Central memory CD8-positive, alpha-beta T cell (primary cell): ENCODE data around the gene KSR1.

ENCODE experiments used
- ATAC-seq: fragments of 150-1000 bp; cut with Tn5 transposase; replicated peaks from 2 replicates; pipeline ENCODE4 v1.10.0; 2022; ENCODE audit warnings: mild to moderate bottlenecking, moderate FRiP score, moderate number of reproducible peaks; ENCODE audit not compliant: poor library complexity, severe bottlenecking; ENCODE audit errors: extremely low read depth
- DNase-seq, 2 donors: peaks; one replicate each; pipeline ENCODE4 v3.0.0; 2021; ENCODE audit warnings: low spot score in 2 of 2
- H3K27ac Mint-ChIP-seq: one replicate; pipeline ENCODE4 v1.8.0; 2022; ENCODE audit warnings: low read depth, mild to moderate bottlenecking, moderate library complexity, mixed read lengths
- H3K27me3 Mint-ChIP-seq: one replicate; pipeline ENCODE4 v1.8.0; 2022; ENCODE audit warnings: mixed read lengths
- H3K36me3 Mint-ChIP-seq: one replicate; pipeline ENCODE4 v1.8.0; 2022; ENCODE audit warnings: mild to moderate bottlenecking, moderate library complexity, mixed read lengths; ENCODE audit not compliant: insufficient read depth
- H3K4me1 Mint-ChIP-seq: one replicate; pipeline ENCODE4 v1.8.0; 2022; ENCODE audit warnings: mixed read lengths
- H3K4me3 Mint-ChIP-seq: one replicate; pipeline ENCODE4 v1.8.0; 2022; ENCODE audit warnings: mild to moderate bottlenecking, moderate library complexity, mixed read lengths
- H3K9me3 Mint-ChIP-seq: one replicate; pipeline ENCODE4 v1.8.0; 2022; ENCODE audit warnings: mixed read lengths

Gene KSR1

DNA sequence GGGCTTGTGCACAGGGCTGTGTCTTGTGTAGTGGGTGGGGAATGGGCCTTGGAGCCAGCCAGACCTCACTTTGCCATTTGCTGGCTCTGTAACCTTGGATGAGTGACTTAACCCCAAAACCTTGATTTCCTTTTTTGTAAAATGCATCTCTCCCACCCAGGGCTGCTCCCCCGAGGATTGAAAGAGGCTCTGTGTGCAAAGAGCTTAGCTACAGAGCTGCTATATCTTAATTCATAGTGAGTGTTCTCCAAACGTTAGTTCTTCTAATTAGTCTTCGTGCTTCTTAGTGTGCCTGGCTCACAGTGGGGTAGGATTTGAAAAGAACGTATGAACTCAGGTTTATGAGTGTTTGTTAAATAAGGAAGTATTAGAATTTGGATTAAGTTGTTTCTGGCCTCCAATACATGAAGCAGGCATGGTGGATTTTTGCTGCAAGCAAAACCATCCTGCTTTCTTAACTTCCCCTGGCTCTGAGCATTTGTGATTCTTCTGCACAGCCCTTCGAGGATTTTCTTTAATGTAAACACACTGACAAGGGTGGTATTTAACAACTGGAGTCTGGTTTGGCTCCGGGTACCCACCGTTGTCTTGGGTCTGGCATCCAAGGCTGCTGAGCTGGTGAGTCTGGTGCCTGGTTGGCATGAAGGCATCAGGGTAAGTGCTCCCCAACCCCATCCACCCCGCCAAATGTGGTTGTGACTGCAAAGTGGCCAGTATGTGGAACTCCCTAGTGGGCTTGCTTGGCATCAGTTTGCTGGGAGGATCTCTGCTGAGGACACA lies 29.7 kb downstream of the KSR1 start:
- H3K4me1 Mint-ChIP-seq = peaks cover 31% of the 10 kb centered on the region
- ATAC-seq (no peak), DNase-seq (no peak)
- H3K27ac Mint-ChIP-seq = no peak overlapping the region
- H3K9me3 Mint-ChIP-seq = no peaks in the 10 kb centered on the region
- H3K27me3 Mint-ChIP-seq = no peaks in the 10 kb centered on the region
- H3K4me3 Mint-ChIP-seq = no peak overlapping the region
- H3K36me3 Mint-ChIP-seq = peaks cover 4% of the 10 kb centered on the region

GRCh38 chr17:27486741-27487140 lies 30.5 kb downstream of the KSR1 start:
- Mint-ChIP-seq H3K9me3 (no peaks in the 10 kb centered on the region), H3K36me3 (peaks cover 4% of the 10 kb centered on the region), H3K27me3 (no peaks in the 10 kb centered on the region), H3K27ac (no peak overlapping the region), H3K4me1 (peaks cover 25% of the 10 kb centered on the region), H3K4me3 (no peak overlapping the region)
- no peak for ATAC-seq
- no peak for DNase-seq

DNA sequence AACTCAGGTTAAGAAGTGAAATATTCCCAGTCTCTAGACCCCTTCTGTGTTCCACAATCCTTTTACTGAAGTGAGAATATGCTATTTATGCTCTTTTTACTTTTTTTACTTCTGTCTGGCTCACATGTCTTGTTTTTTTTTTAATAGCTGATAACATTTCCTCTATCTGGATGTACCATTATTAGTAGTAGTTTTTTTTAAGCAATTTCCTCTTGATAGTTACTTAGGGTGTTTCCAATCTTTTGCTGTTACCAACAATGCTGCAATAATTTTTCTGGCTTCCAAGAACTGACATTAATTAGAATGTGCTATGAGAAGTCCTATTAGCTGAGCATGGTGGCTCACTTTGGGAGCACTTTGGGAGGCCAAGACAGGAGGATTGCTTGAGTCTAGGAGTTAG lies 32.0 kb downstream of the KSR1 start:
- ATAC-seq = no peak
- Mint-ChIP-seq H3K4me1 (peaks cover 30% of the 10 kb centered on the region), H3K9me3 (no peaks in the 10 kb centered on the region), H3K27ac (no peak overlapping the region), H3K27me3 (no peaks in the 10 kb centered on the region), H3K36me3 (peaks cover 4% of the 10 kb centered on the region), H3K4me3 (no peak overlapping the region)
- DNase-seq = no peak

DNA sequence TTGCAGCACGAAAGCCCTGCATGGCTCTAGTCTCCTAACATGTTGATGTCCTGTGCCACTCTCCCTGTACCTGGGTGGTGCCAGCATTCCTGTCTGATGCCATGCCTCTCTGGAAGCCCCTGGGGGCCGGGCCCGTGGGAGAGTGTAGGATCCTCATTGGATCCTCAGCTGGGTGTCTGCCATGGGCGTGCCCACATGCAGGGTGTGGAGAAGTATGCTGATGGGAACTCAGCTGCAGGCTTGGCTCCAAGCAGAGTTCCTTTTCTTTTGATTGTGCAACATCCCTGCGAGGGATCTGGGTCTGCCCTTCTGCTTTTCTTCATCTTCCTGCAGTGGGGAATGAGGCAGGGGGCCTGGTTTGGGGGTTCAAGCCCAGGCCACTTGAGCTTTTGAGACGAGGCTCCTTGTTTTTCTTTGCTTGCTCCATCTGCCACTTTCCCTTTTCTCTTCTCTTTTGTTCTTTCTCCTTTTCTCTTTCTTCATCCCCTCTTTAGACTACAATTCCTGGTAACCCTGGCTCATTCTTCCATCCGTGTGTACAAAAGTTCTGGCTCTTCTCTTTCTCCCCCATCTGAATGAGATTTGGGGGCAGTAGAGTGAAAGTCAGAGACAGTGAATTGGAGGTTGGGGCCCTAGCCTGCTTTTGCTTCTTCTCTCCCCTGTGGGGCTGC lies 32.9 kb downstream of the KSR1 start:
- ATAC-seq (no peak), DNase-seq (no peak)
- Mint-ChIP-seq H3K9me3 (no peaks in the 10 kb centered on the region), H3K27ac (no peak overlapping the region), H3K4me3 (no peak overlapping the region), H3K36me3 (peaks cover 4% of the 10 kb centered on the region), H3K4me1 (peaks cover 29% of the 10 kb centered on the region), H3K27me3 (no peaks in the 10 kb centered on the region)

- no peaks in the 10 kb centered on the region for H3K27me3 Mint-ChIP-seq
- peaks cover 31% of the 10 kb centered on the region for H3K4me1 Mint-ChIP-seq
- H3K27ac Mint-ChIP-seq = no peak overlapping the region
- no peaks in the 10 kb centered on the region for H3K36me3 Mint-ChIP-seq
- no peaks in the 10 kb centered on the region for H3K9me3 Mint-ChIP-seq
- no peak overlapping the region for H3K4me3 Mint-ChIP-seq
- ATAC-seq = no peak
- no peak for DNase-seq
Observed at GRCh38 chr17:27490391-27490790, 34.1 kb downstream of the KSR1 start.

GRCh38 chr17:27491713-27492190 lies 35.5 kb downstream of the KSR1 start:
- Mint-ChIP-seq H3K4me3 (no peak overlapping the region), H3K36me3 (no peaks in the 10 kb centered on the region), H3K27ac (no peak overlapping the region), H3K9me3 (no peaks in the 10 kb centered on the region), H3K4me1 (peaks cover 31% of the 10 kb centered on the region), H3K27me3 (no peaks in the 10 kb centered on the region)
- no peak for ATAC-seq
- no peak for DNase-seq

- H3K4me1 Mint-ChIP-seq = peaks cover 31% of the 10 kb centered on the region
- no peak for ATAC-seq
- H3K36me3 Mint-ChIP-seq = no peaks in the 10 kb centered on the region
Observed at GRCh38 chr17:27492470-27492869, 36.2 kb downstream of the KSR1 start.

GRCh38 chr17:27493088-27493487 lies 36.8 kb downstream of the KSR1 start:
- DNase-seq = no peak
- peaks cover 29% of the 10 kb centered on the region for H3K4me1 Mint-ChIP-seq

More at GRCh38 chr17:27492470-27492869, 36.2 kb downstream of the KSR1 start:
- Mint-ChIP-seq H3K27ac (no peak overlapping the region), H3K4me3 (no peak overlapping the region), H3K27me3 (no peaks in the 10 kb centered on the region), H3K9me3 (no peaks in the 10 kb centered on the region)
- no peak for DNase-seq

DNA sequence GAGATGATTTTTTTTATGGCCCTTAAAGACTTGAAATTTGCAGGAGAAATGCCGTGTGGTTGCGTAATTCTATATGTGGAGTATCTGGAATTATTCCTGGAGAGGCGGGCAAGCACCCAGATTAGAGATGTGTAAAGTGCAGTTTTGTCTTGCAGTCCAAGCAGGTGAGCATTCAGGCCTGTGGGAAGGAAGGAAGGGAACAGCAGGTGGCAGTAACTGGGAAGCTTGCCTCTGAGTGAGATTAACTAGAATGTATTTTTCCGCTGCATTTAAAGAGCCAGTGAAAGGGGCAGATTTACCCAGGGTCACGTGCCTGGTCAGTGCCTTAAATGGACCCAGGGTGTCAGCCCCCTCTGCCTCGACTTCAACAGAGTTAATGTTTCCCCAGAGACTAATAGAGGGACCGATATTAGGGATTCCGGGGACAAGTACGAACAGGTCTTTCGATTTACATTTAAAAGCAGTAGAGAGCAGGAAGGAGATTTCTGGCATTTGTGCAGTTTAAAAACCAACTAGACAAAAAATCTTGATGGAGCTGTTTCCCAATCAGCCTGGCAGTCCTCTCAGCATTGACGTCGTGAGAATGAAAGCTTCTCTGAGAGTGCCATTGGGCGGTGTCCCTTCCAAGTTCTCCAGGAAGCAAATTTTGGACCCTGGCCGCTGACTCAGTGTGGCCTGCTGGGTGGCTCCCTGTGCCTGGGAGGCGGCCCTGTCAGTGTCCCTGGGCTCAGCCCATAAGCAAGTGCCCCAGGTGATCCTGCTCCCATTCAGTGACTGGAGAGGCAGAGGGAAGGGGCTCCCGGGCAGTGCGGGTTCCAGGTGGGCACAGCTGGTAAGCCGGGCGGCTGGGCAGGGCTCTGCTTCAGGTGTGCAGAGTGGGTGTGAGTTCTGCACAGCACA lies 38.2 kb downstream of the KSR1 start:
- DNase-seq (no peak), ATAC-seq (no peak)
- Mint-ChIP-seq H3K36me3 (peaks cover 2% of the 10 kb centered on the region), H3K4me1 (peaks cover 21% of the 10 kb centered on the region), H3K27me3 (no peaks in the 10 kb centered on the region), H3K9me3 (no peaks in the 10 kb centered on the region), H3K4me3 (no peak overlapping the region), H3K27ac (no peak overlapping the region)

More at GRCh38 chr17:27493088-27493487, 36.8 kb downstream of the KSR1 start:
- no peaks in the 10 kb centered on the region for H3K9me3 Mint-ChIP-seq
- no peaks in the 10 kb centered on the region for H3K27me3 Mint-ChIP-seq
- ATAC-seq = no peak
- no peaks in the 10 kb centered on the region for H3K36me3 Mint-ChIP-seq
- H3K4me3 Mint-ChIP-seq = no peak overlapping the region
- H3K27ac Mint-ChIP-seq = no peak overlapping the region

DNA sequence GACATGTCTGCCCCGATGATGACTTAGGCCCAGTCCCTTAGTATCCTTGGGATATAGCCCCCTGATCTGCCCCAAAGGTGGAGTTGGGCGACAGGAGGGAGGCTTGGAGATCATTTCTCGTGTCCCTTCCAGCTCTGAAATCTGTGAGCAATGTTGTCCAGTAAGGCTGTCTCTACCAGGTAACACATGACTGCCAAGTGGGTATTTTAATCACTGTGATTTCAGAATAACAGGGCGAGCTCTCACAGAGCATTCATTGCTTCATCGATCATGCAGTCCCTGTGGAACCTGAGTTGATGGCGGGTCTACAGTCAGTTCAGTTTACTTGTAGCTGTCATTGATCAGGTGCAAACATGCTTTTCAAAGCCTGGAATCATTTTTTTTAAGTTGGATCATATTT lies 39.2 kb downstream of the KSR1 start:
- Mint-ChIP-seq H3K36me3 (peaks cover 2% of the 10 kb centered on the region), H3K4me1 (peaks cover 25% of the 10 kb centered on the region), H3K9me3 (no peaks in the 10 kb centered on the region), H3K4me3 (no peak overlapping the region), H3K27me3 (no peaks in the 10 kb centered on the region), H3K27ac (no peak overlapping the region)
- ATAC-seq (no peak), DNase-seq (no peak)

DNA sequence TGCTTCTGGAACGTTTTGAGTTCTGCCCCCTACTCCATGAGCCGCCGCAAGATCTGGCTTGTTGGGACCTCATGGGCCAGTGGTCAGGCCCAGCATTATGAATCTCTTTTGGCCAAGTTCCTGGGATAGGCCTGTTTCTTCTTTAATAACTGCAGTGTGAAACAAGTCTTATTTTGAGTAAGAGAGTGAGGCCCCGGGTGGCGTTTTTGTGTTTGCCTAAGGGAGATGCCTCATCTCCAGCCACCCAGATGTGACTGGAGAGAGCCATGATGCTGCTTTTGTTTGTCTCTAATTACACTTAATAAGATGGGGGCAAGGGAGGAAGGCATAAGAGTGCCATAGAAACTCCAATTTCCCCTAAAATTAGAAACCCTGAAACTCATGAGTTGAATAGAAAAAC lies 39.8 kb downstream of the KSR1 start:
- Mint-ChIP-seq H3K4me3 (no peak overlapping the region), H3K9me3 (no peaks in the 10 kb centered on the region), H3K36me3 (peaks cover 2% of the 10 kb centered on the region), H3K27ac (no peak overlapping the region), H3K4me1 (peaks cover 28% of the 10 kb centered on the region), H3K27me3 (no peaks in the 10 kb centered on the region)
- DNase-seq = no peak
- no peak for ATAC-seq

DNA sequence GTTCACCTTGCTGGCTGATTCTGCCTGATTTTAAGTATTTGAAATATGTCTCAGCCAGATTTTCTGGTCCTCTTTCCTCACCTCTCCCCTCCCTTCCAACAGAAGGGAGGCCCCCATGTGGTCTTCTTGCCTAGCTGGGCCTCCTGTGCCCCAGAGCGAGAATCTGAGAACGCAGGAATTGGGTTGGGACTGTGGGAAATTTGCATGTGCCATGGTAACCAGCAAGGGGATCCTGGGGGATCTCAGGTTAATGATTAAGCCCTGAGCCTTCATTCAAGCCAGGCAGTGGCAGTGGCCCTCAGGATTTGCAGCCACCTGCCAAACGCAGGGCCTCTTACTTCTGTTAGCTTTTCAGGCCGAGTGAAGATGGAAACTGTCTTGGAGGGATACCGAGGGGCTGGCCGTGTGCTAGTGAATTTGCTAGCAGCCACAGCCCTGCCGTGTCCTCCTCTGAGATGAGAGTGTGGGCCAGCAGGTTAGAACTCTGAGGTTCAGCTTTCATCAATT lies 40.2 kb downstream of the KSR1 start:
- Mint-ChIP-seq H3K27ac (no peak overlapping the region), H3K4me1 (peaks cover 28% of the 10 kb centered on the region), H3K9me3 (no peaks in the 10 kb centered on the region), H3K36me3 (peaks cover 2% of the 10 kb centered on the region), H3K27me3 (no peaks in the 10 kb centered on the region), H3K4me3 (no peak overlapping the region)
- no peak for DNase-seq
- no peak for ATAC-seq
